Esophagus squamous epithelium (tissue), 5 donors: ENCODE measurements around the gene LONP2. TPM values are rescaled to one million over a fixed set of nuclear protein-coding genes. Genes with fewer than 3 reads are reported as not detected.

Experiments
- DNase-seq: peaks from one replicate; lab custom pipeline; 2025; lab: John Stamatoyannopoulos, UW
- H3K27ac ChIP-seq, 4 donors: fragments of 200-600 bp; sonication (generic); one replicate each; pipeline ENCODE4 v1.5.1; 2016 to 2019; ENCODE audit warnings: mild to moderate bottlenecking in 1 of 4
- H3K27me3 ChIP-seq, 4 donors: fragments of 200-600 bp; sonication (generic); 1 replicate in 3 of 4; 2 replicates in 1 of 4; pipeline versions ENCODE4 v1.5.1 to v1.6.0; 2017 to 2021; ENCODE audit warnings: antibody characterized with exemption in 1 of 4
- H3K36me3 ChIP-seq, 3 donors: fragments of 200-600 bp; sonication (generic); one replicate each; pipeline ENCODE4 v1.5.1; 2016 to 2019
- H3K4me1 ChIP-seq, 3 donors: fragments of 200-600 bp; sonication (generic); one replicate each; pipeline ENCODE4 v1.5.1; 2017 to 2019
- H3K4me3 ChIP-seq, 4 donors: fragments of 200-600 bp; sonication (generic); 1 replicate in 3 of 4; 2 replicates in 1 of 4; pipeline ENCODE4 v1.5.1; 2016 to 2019; ENCODE audit warnings: mild to moderate bottlenecking in 2 of 4, moderate library complexity in 1 of 4
- H3K9me3 ChIP-seq, 3 donors: fragments of 200-600 bp; sonication (generic); one replicate each; pipeline ENCODE4 v1.5.1; 2016 to 2019
- POLR2A ChIP-seq, 4 donors: fragments of 450-650 bp; IDR thresholded peaks; one replicate each; pipeline ENCODE4 v1.6.1; 2017; ENCODE audit warnings: antibody characterized with exemption in 4 of 4, mild to moderate bottlenecking in 4 of 4, moderate library complexity in 3 of 4
- WGBS, 2 donors: methylation state at CpG; one replicate each; pipeline ENCODE4 v1.1.5; 2018; 5-methylcytosine and 5-hydroxymethylcytosine counted together
- intact Hi-C: fragments of 100-400 bp; cut with DNase I; formaldehyde crosslinking; loops from one replicate; pipeline ENCODE4 v1.15.0; 2022
- total RNA-seq, 4 donors: library from RNA; depleted of rRNA; stranded (reverse); fragments of >200 nt; gene quantifications; one replicate each; pipeline ENCODE4 v1.1.0, GENCODE V29; 2016
- TF ChIP-seq, protein P1 (sequence below), 6 experiments: fragments of 450-650 bp in 4 of 6; fragments of 200-600 bp in 2 of 6; sonication (generic) in 2 of 6; IDR thresholded peaks; one replicate each; pipeline ENCODE4 v1.5.1; 2016 to 2019; ENCODE audit warnings: antibody characterized with exemption in 6 of 6, mild to moderate bottlenecking in 4 of 6, moderate library complexity in 4 of 6
- donor health status: DM: yes; HTN: yes; CAD: no.

The LONP2 gene
- total RNA-seq, 4 donors from 2014 or later, result 30.9 to 57.2 (median 40.3) TPM

DNA sequence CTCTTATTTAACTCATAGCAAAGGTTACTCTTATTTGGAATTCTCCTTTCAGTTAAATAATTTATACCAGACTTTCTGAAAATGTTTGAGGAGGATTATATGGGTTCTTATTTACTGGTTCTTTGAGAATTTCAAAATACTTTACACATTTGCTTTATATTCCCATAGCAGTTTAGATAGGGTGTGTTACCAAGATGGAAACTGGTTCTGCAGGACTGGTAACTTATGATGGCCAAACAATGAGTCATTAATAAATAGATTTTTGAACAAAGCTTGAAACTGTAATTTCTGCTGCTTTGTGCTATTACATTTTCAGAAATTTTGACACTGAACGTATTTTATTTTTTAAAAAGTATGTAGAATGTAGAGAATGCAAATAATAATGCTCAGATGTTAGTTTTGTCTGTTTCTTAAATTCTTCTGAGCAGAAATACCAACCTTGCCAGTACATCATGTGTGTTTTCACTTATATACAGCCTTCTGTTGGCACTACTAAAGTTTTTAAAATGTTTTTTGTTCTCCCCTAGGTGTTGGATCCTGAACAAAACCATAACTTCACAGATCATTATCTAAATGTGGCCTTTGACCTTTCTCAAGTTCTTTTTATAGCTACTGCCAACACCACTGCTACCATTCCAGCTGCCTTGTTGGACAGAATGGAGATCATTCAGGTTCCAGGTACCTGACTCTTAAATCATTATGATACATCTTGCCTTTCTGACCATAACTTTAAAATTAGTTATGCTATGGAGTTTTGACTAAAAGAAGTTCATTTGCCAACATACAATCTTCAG lies 51.6 kb downstream of the LONP2 start:
- Histone ChIP-seq H3K27ac (peak overlapping the region; percentile 0 to 79 (median 66)), H3K27me3 (no peaks in the 10 kb centered on the region), H3K4me1 (peaks cover 0 to 48% (median 10%) of the 10 kb centered on the region in 3 donors), H3K9me3 (no peaks in the 10 kb centered on the region), H3K36me3 (peaks cover 0 to 58% (median 5%) of the 10 kb centered on the region in 3 donors), H3K4me3 (no peak overlapping the region)
- 40 to 59% methylated on average over 1 of the region's 1 CpG for WGBS, 2 donors
- intact Hi-C loops, result no loop called here
- no peak for DNase-seq
- TF ChIP-seq POLR2A (IDR thresholded peaks at IDR 0.05), result no peak
- TF ChIP-seq, protein P1, sequence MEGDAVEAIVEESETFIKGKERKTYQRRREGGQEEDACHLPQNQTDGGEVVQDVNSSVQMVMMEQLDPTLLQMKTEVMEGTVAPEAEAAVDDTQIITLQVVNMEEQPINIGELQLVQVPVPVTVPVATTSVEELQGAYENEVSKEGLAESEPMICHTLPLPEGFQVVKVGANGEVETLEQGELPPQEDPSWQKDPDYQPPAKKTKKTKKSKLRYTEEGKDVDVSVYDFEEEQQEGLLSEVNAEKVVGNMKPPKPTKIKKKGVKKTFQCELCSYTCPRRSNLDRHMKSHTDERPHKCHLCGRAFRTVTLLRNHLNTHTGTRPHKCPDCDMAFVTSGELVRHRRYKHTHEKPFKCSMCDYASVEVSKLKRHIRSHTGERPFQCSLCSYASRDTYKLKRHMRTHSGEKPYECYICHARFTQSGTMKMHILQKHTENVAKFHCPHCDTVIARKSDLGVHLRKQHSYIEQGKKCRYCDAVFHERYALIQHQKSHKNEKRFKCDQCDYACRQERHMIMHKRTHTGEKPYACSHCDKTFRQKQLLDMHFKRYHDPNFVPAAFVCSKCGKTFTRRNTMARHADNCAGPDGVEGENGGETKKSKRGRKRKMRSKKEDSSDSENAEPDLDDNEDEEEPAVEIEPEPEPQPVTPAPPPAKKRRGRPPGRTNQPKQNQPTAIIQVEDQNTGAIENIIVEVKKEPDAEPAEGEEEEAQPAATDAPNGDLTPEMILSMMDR (IDR thresholded peaks at IDR 0.05), result no peak

DNA sequence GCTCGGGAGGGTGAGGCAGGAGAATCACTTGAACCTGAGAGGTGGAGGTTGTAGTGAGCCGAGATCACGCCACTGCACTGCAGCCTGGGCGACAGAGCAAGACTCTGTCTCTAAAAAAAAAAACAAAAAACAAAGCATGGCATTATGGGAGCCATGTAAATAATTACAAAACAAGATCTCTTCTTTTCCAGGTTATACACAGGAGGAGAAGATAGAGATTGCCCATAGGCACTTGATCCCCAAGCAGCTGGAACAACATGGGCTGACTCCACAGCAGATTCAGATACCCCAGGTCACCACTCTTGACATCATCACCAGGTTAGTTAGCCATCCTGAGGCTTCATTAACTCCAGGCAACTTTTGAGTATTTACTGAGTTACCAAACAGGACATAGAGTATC lies 55.4 kb downstream of the LONP2 start:
- no peak for DNase-seq
- H3K36me3 ChIP-seq, result peaks cover 0 to 87% (median 9%) of the 10 kb centered on the region in 3 donors
- WGBS, 2 donors, result 90 to 91% methylated on average over 2 to 4 of the region's 4 CpGs
- no peaks in the 10 kb centered on the region for H3K9me3 ChIP-seq
- TF ChIP-seq POLR2A (IDR thresholded peaks at IDR 0.05), result no peak
- TF ChIP-seq, protein P1 (IDR thresholded peaks at IDR 0.05), result no peak
- intact Hi-C loops, result no loop called here
- H3K27me3 ChIP-seq, result no peaks in the 10 kb centered on the region
- peaks cover 0 to 19% (median 10%) of the 10 kb centered on the region in 3 donors for H3K4me1 ChIP-seq
- no peak overlapping the region for H3K4me3 ChIP-seq
- no peak overlapping the region for H3K27ac ChIP-seq

DNA sequence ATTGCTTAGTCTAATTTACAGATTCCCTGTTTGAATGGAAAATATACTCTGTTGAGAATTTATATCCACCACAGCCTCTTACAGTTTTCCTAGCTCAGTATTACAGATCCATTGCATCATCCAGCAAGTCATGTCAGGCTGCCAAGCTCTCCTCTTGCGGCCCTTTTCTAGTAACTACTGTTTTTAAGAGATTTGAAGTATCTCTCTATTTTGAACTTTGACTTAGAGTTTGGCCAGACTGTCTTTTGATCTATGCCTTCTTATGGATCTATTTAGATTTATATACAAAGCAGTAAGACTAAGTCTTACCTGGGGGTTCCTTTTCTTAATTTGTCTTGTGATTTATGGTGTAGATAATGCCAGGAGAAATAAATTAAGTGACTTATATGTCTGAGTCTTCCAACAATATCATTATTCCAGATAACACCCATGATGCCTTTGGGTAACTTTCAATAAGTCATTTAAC lies 56.3 kb downstream of the LONP2 start:
- Histone ChIP-seq H3K36me3 (peaks cover 7 to 92% (median 9%) of the 10 kb centered on the region in 3 donors), H3K27ac (no peak overlapping the region), H3K9me3 (no peaks in the 10 kb centered on the region), H3K4me3 (no peak overlapping the region), H3K4me1 (peaks cover 0 to 9% (median 4%) of the 10 kb centered on the region in 3 donors), H3K27me3 (no peaks in the 10 kb centered on the region)
- DNase-seq, result no peak
- no peak for TF ChIP-seq POLR2A (IDR thresholded peaks at IDR 0.05)
- TF ChIP-seq, protein P1 (IDR thresholded peaks at IDR 0.05), result no peak
- intact Hi-C loops, result no loop called here
- 60 to 79% methylated on average over 1 of the region's 1 CpG for WGBS, 2 donors

DNA sequence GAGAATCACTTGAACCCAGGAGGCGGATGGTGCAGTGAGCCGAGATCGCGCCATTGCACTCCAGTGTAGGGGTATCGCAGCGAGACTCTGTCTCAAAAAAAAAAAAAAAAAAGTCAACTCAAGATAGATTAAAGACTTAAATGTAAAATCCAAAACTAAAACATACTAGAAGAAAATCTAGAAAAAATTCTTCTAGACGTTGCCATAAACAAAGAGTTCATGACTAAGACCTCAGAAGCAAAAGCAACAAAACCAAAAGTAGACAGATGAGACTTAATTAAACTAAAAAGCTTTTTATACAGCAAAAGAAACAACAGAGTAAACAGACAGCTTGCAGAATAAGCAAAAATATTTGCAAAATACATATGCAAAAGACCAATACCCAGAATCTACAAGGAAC lies 64.4 kb downstream of the LONP2 start:
- TF ChIP-seq, protein P1 (IDR thresholded peaks at IDR 0.05), result no peak
- TF ChIP-seq POLR2A (IDR thresholded peaks at IDR 0.05), result no peak

More for the DNA sequence above, 64.4 kb downstream of the LONP2 start:
- Histone ChIP-seq H3K4me1 (no peaks in the 10 kb centered on the region), H3K27me3 (no peaks in the 10 kb centered on the region), H3K36me3 (peaks cover 4 to 99% (median 7%) of the 10 kb centered on the region in 3 donors), H3K9me3 (peaks cover 0 to 37% (median 8%) of the 10 kb centered on the region in 3 donors), H3K4me3 (no peak overlapping the region), H3K27ac (no peak overlapping the region)
- intact Hi-C loops, result no loop called here
- WGBS, 2 donors, result 94 to 96% methylated on average over 7 of the region's 7 CpGs
- no peak for DNase-seq
